Astrocyte of the spinal cord (primary cell): ENCODE measurements around the gene COX15.

Source experiments
- DNase-seq: peaks from one replicate; pipeline ENCODE4 v3.0.0; 2011; ENCODE audit warnings: low read depth, low spot score
- H3K4me3 ChIP-seq: 2 replicates; pipeline ENCODE4 v1.5.1; 2011; ENCODE audit warnings: low read depth, mild to moderate bottlenecking, low read length, moderate library complexity
- in situ Hi-C: cut with HindIII; loops from 2 replicates; pipeline ENCODE4 v1.10.0; 2017; ENCODE audit warnings: low sequenced_read_pairs
- TF ChIP-seq, protein P1 (sequence below): IDR thresholded peaks from 2 replicates; pipeline ENCODE4 v1.5.1; 2012; ENCODE audit warnings: low read depth, mild to moderate bottlenecking, low read length, inconsistent platforms

Gene COX15

GRCh38 chr10:99768556-99768955, 36.6 kb upstream of the COX15 start:
- DNase-seq: no peak
- no peak overlapping the region for H3K4me3 ChIP-seq
- in situ Hi-C loops: no loop called here
- TF ChIP-seq, protein P1, sequence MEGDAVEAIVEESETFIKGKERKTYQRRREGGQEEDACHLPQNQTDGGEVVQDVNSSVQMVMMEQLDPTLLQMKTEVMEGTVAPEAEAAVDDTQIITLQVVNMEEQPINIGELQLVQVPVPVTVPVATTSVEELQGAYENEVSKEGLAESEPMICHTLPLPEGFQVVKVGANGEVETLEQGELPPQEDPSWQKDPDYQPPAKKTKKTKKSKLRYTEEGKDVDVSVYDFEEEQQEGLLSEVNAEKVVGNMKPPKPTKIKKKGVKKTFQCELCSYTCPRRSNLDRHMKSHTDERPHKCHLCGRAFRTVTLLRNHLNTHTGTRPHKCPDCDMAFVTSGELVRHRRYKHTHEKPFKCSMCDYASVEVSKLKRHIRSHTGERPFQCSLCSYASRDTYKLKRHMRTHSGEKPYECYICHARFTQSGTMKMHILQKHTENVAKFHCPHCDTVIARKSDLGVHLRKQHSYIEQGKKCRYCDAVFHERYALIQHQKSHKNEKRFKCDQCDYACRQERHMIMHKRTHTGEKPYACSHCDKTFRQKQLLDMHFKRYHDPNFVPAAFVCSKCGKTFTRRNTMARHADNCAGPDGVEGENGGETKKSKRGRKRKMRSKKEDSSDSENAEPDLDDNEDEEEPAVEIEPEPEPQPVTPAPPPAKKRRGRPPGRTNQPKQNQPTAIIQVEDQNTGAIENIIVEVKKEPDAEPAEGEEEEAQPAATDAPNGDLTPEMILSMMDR: no peak

DNA sequence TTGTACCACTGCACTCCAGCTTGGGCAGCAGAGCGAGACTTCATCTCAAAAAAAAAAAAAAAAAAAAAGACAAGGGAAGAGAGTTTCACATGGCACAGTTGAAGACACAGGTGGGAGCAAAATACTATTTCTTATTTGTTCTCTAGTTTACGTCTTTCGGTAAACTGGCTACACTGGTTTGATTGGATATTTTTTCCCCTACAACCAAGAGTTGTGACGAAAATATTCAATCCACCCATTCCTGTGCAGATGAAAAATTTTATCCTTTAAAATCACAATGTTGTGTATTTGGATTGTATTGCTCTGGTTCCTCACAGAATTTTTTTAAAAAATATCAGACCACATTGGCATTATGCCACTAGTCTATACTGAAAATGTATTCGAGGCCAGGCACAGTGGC, 36.0 kb upstream of the COX15 start:
- no peak overlapping the region for H3K4me3 ChIP-seq
- no peak for DNase-seq
- in situ Hi-C loops: no loop called here
- TF ChIP-seq, protein P1: no peak

GRCh38 chr10:99766302-99766681, 34.4 kb upstream of the COX15 start:
- in situ Hi-C loops: no loop called here
- TF ChIP-seq, protein P1: no peak
- no peak for DNase-seq
- no peak overlapping the region for H3K4me3 ChIP-seq

DNA sequence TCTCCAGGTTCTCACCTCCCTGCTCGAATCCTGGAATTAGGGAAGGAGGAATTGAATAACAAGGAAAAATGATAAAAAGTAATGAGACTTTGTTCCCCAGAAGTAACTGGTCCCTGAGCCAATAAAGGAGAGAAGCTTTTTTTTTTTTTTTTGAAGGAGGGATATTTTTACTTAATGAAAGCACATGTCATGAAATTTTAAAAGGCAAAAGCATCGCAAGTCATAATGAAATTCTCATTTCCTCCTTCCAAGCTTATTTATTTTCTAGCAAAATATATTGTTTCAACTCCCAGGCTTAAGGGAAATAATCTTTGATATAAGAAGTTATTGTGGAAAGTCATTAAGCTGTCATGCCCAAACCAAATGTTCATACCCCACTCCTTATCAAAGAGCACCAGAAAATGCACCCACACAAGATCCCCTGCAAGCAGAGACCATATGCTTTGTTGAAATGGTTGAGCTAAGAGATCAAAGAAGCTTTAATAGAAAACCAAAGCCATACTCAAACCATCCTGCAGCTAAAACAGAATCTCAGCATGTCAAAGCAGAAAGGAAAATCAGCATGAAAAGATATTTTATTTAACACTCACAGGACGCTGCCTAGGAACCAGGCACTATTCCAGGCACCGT, 33.9 kb upstream of the COX15 start:
- no peak overlapping the region for H3K4me3 ChIP-seq
- in situ Hi-C loops: no loop called here
- DNase-seq: no peak
- TF ChIP-seq, protein P1: no peak

GRCh38 chr10:99761365-99761764, 29.4 kb upstream of the COX15 start:
- no peak for DNase-seq
- TF ChIP-seq, protein P1: no peak
- no peak overlapping the region for H3K4me3 ChIP-seq
- in situ Hi-C loops: no loop called here

GRCh38 chr10:99760321-99760720, 28.4 kb upstream of the COX15 start:
- no peak for DNase-seq
- TF ChIP-seq, protein P1: no peak
- no peak overlapping the region for H3K4me3 ChIP-seq
- in situ Hi-C loops: no loop called here
